GM12878 (cell line): ENCODE results near the gene GLS. TPM values are rescaled to one million over a fixed set of nuclear protein-coding genes. Genes with fewer than 3 reads are reported as not detected.

ENCODE experiments used
- ATAC-seq: fragments of 200-7000 bp; cut with Tn5 transposase; 3 replicates; pipeline ENCODE4 v1.9.1; 2020; ENCODE audit warnings: mild to moderate bottlenecking, moderate library complexity
- BruUV-seq: library from RNA; stranded (reverse); fragments of 400-500 nt; replicated peaks from 2 replicates; lab custom pipeline; 2021; lab: Mats Ljungman, UMichigan
- CTCF ChIA-PET: fragments of 300-600 bp; sonication (Branson Sonifier 250); formaldehyde crosslinking; extraction: SDS; loops from one replicate; lab custom pipeline; 2021; ENCODE audit warnings: inconsistent platforms; lab: Yijun Ruan, JAX
- POLR2A ChIA-PET: fragments of 350-600 bp; formaldehyde crosslinking; extraction: SDS; loops from one replicate; lab custom pipeline; 2021; ENCODE audit warnings: inconsistent platforms; lab: Charles Lee
- RAD21 ChIA-PET: fragments of 300-600 bp; sonication (Branson Sonifier 250); formaldehyde crosslinking; loops from one replicate; lab custom pipeline; 2023; ENCODE audit warnings: antibody characterized with exemption; ENCODE audit not compliant: unreplicated experiment; lab: Charles Lee
- SMC1A ChIA-PET: fragments of 300-600 bp; sonication (Branson Sonifier 250); formaldehyde crosslinking; loops from one replicate; lab custom pipeline; 2023; ENCODE audit not compliant: unreplicated experiment, uncharacterized antibody; lab: Charles Lee
- DNase-seq: peaks from one replicate; pipeline ENCODE4 v3.0.0-alpha.2; 2011; ENCODE audit warnings: low read depth, low spot score
- FAIRE-seq: peaks from 3 replicates; lab custom pipeline; 2011; peaks lifted over from hg19 to GRCh38; lab: Jason Lieb, UNC
- H2AFZ ChIP-seq: 2 replicates; pipeline ENCODE4 v1.6.0; 2011; ENCODE audit warnings: low read depth, low read length, control low read depth; ENCODE audit not compliant: control insufficient read depth
- H3K27ac ChIP-seq: 2 replicates; pipeline ENCODE4 v1.5.1; 2011; ENCODE audit warnings: control low read depth; ENCODE audit not compliant: control insufficient read depth, insufficient read depth
- H3K27me3 ChIP-seq, 2 experiments: replicated peaks in 1 of 2; 2 replicates each; pipeline versions ENCODE4 v1.6.0 to v1.6.1; 2011; ENCODE audit warnings: low read length in 1 of 2; ENCODE audit not compliant: control insufficient read depth in 2 of 2, insufficient read depth in 2 of 2
- H3K36me3 ChIP-seq, 2 experiments: 2 replicates each; pipeline ENCODE4 v1.5.1; 2011; ENCODE audit warnings: low read length in 1 of 2; ENCODE audit not compliant: control insufficient read depth in 2 of 2, insufficient read depth in 2 of 2
- H3K4me1 ChIP-seq: 2 replicates; pipeline ENCODE4 v1.6.1; 2011; ENCODE audit warnings: mild to moderate bottlenecking, low read length, moderate library complexity, mixed read lengths; ENCODE audit not compliant: control insufficient read depth, insufficient read depth
- H3K4me2 ChIP-seq: 2 replicates; pipeline ENCODE4 v1.6.0; 2011; ENCODE audit warnings: control low read depth; ENCODE audit not compliant: control insufficient read depth, insufficient read depth
- H3K4me3 ChIP-seq: fragments of 200-600 bp; sonication (generic); 2 replicates; pipeline ENCODE4 v1.5.1; 2016
- H3K79me2 ChIP-seq: 2 replicates; pipeline ENCODE4 v1.6.0; 2011; ENCODE audit warnings: low read length; ENCODE audit not compliant: control insufficient read depth, insufficient read depth
- H3K9ac ChIP-seq: 2 replicates; pipeline ENCODE4 v1.8.0; 2011; ENCODE audit warnings: low read length, control low read depth, mixed read lengths; ENCODE audit not compliant: control insufficient read depth, insufficient read depth
- H3K9me3 ChIP-seq: replicated peaks from 3 replicates; pipeline ENCODE4 v1.5.1; 2011; ENCODE audit warnings: mild to moderate bottlenecking, low read length; ENCODE audit not compliant: control insufficient read depth, insufficient read depth
- H4K20me1 ChIP-seq: 2 replicates; pipeline ENCODE4 v1.6.0; 2011; ENCODE audit not compliant: control insufficient read depth, insufficient read depth
- BMI1 ChIP-seq: fragments of 450-650 bp; IDR thresholded peaks from 2 replicates; pipeline ENCODE4 v1.6.1; 2016; ENCODE audit warnings: mild to moderate bottlenecking, moderate library complexity, borderline replicate concordance
- ESRRA ChIP-seq: IDR thresholded peaks from 2 replicates; pipeline ENCODE4 v1.6.1; 2012; ENCODE audit warnings: mild to moderate bottlenecking, low read length, improper control_type of control experiment
- GATAD2B ChIP-seq: fragments of 450-650 bp; conservative IDR thresholded peaks from 2 replicates; pipeline ENCODE4 v1.6.1; 2017; ENCODE audit warnings: low read depth, mild to moderate bottlenecking, moderate library complexity
- MEF2B ChIP-seq: fragments of 450-650 bp; IDR thresholded peaks from 2 replicates; pipeline ENCODE4 v1.6.1; 2018; ENCODE audit warnings: mild to moderate bottlenecking, moderate library complexity; ENCODE audit not compliant: partially characterized antibody, poor library complexity, severe bottlenecking
- ZBTB40 ChIP-seq: fragments of 450-650 bp; IDR thresholded peaks from 2 replicates; pipeline ENCODE4 v1.6.1; 2016; ENCODE audit warnings: mild to moderate bottlenecking, moderate library complexity, borderline replicate concordance
- WGBS: methylation state at CpG from one replicate; pipeline ENCODE4 v1.1.6; 2016; ENCODE audit warnings: low lambda C conversion rate; ENCODE audit not compliant: insufficient replicate concordance, insufficient coverage; ENCODE audit errors: missing lambda C conversion rate; 5-methylcytosine and 5-hydroxymethylcytosine counted together
- in situ Hi-C: fragments of 300-500 bp; cut with MboI; formaldehyde crosslinking; loops from 9 replicates; pipeline ENCODE4 v1.14.3; 2018; ENCODE audit warnings: mixed read lengths
- intact Hi-C: fragments of 100-400 bp; cut with micrococcal nuclease; formaldehyde crosslinking; loops from one replicate; pipeline ENCODE4 v1.14.2; 2022; ENCODE audit not compliant: unreplicated experiment
- polyA plus RNA-seq, 11 experiments: library from polyadenylated mRNA; depleted of rRNA in 4 of 11; unstranded in 6 of 11; stranded (reverse) in 5 of 11; fragments of >200 nt; fragmentation: Nextera tagmentation in 4 of 11; fragmentation: Illumina TruSeq in 1 of 11; extraction: Ambion mirVana in 4 of 11; extraction: Trizol in 1 of 11; gene quantifications; 1 replicate in 1 of 11; 2 replicates in 10 of 11; pipeline versions ENCODE4 v1.2.1 to v1.2.3, GENCODE V29; 2011 to 2016; ENCODE audit warnings: inconsistent platforms in 2 of 11, missing spikeins in 2 of 11, low read depth in 1 of 11
- total RNA-seq, 4 experiments: library from RNA; depleted of rRNA in 3 of 4; stranded (reverse); fragments of >200 nt in 3 of 4; fragmentation: Illumina TruSeq in 1 of 4; extraction: Trizol in 1 of 4; gene quantifications; 2 replicates each; pipeline versions ENCODE4 v1.2.1 to v1.2.3, GENCODE V29; 2013 to 2021

Gene GLS
- total and polyA plus RNA-seq, 10 of the 15 experiments (the other 5 are each of a cell fraction or from before 2014, with no cell fraction given): 15.7 to 145 (median 70.8) TPM

DNA sequence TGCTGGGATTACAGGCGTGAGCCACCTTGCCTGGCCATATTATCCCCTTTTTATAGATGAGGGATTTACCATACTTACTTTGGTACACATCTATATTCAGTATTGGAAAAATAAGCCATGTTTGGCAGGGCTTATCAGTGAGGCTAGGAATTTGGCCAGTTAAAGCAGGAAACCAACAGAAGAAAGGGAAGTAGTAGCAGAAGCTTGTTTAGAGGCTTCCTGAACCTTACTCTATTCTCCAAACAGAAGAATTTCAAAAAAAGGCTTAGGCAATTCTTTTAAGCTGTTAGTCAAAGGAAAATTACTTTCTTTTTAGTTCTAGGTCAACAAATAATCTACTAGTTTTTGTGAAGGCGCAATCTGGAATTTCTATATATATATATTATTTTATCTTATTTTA, 3.2 kb upstream of the GLS start (continued):
- TF ChIP-seq GATAD2B (no peak), BMI1 (no peak), ESRRA (no peak)

- no peak for FAIRE-seq
- peak overlapping the region; percentile 85 for H3K9ac ChIP-seq
- CTCF ChIA-PET: interaction anchor here (0.7 to 2.7 kb wide), 8 partner anchors 13 to 90 kb away, joined by 3 to 19 read pairs (median 4); no protein-coding TSS in a partner anchor
- SMC1A ChIA-PET: interaction anchor here (0.8 to 4.1 kb wide), 11 partner anchors 9 to 192 kb away, joined by 3 to 21 read pairs (median 4); no protein-coding TSS in a partner anchor
- no peak for DNase-seq
- TF ChIP-seq MEF2B: no peak
- TF ChIP-seq ZBTB40: 0 out of 2 replicates have a peak, but pooled peaks have one; percentile 8
- TF ChIP-seq, all 136 proteins: peak for 1
- Histone ChIP-seq H3K4me3 (peak overlapping the region; percentile 73), H3K79me2 (peaks cover 46% of the 10 kb centered on the region), H3K4me1 (peaks cover 6% of the 10 kb centered on the region; the same call in 1 of the 2 replicates), H3K27me3 (no peaks in the 10 kb centered on the region), H3K36me3 (no peaks in the 10 kb centered on the region), H2AFZ (peak overlapping the region; percentile 90), H4K20me1 (no peaks in the 10 kb centered on the region), H3K27ac (peak overlapping the region; percentile 95), H3K4me2 (peak overlapping the region; percentile 99), H3K9me3 (no peaks in the 10 kb centered on the region)
- in situ Hi-C loops (loop anchor here (25.0 kb wide), 1 partner anchor 783 kb away; no protein-coding TSS in a partner anchor), intact Hi-C loops (loop anchor here (5.0 to 10.0 kb wide), 3 partner anchors 133 to 225 kb away; partner anchors contain the start of gene STAT1)
- BruUV-seq: TSS peak; percentile 64
- 7% methylated on average over 28 of the region's 28 CpGs for WGBS
- ChIA-PET RAD21 (interaction anchor here (1.2 to 1.9 kb wide), 6 partner anchors 10 to 175 kb away, joined by 3 to 11 read pairs (median 4); no protein-coding TSS in a partner anchor), POLR2A (interaction anchor here (1.3 to 4.7 kb wide), 2 partner anchors 12 to 34 kb away, joined by 4 to 41 read pairs; no protein-coding TSS in a partner anchor)
- no peak for ATAC-seq
Measured at GRCh38 chr2:190879474-190880377, 895 bp upstream of the GLS start.
